T follicular helper cell (primary cell): ENCODE measurements around the gene GBP2.
"Not testable (repeated sequence)": the region's sequence is repeated elsewhere in the genome, so short reads cannot be mapped to it uniquely, and the experiment has no call there.

ENCODE experiments used
- DNase-seq: peaks from one replicate; pipeline ENCODE4 v3.0.0-alpha.2; 2020; ENCODE audit warnings: low read depth

GBP2 gene

GRCh38 chr1:89126602-89127565, 970 bp upstream of the GBP2 start:
- peak; percentile 53 for DNase-seq

GRCh38 chr1:89125240-89125912, 538 bp downstream of the GBP2 start:
- DNase-seq, result no peak

GRCh38 chr1:89121641-89122040, 4.3 kb downstream of the GBP2 start:
- no peak for DNase-seq

GRCh38 chr1:89114662-89115061, 11.3 kb downstream of the GBP2 start:
- DNase-seq, result no peak

GRCh38 chr1:89112871-89113613, 12.9 kb downstream of the GBP2 start:
- DNase-seq, result no peak

GRCh38 chr1:89104687-89105086, 21.2 kb downstream of the GBP2 start:
- DNase-seq, result no peak

GRCh38 chr1:89104147-89104546, 21.8 kb downstream of the GBP2 start:
- DNase-seq, result no peak

GRCh38 chr1:89102021-89102420, 23.9 kb downstream of the GBP2 start:
- DNase-seq, result no peak

- DNase-seq, result no peak
These were observed 25.5 kb downstream of the GBP2 start for GRCh38 chr1:89100412-89100811.

GRCh38 chr1:89098857-89099256, 27.1 kb downstream of the GBP2 start:
- DNase-seq, result no peak

GRCh38 chr1:89095737-89096136, 30.2 kb downstream of the GBP2 start:
- no peak for DNase-seq

- DNase-seq, result no peak
These were observed 36.0 kb downstream of the GBP2 start for GRCh38 chr1:89089962-89090361.

- no peak for DNase-seq
These were observed 37.3 kb downstream of the GBP2 start for GRCh38 chr1:89088572-89088971.

- no peak for DNase-seq
These were observed 38.7 kb downstream of the GBP2 start for GRCh38 chr1:89087241-89087640.

- peak; percentile 36 for DNase-seq
These were observed 40.1 kb downstream of the GBP2 start for GRCh38 chr1:89085781-89086180.

GRCh38 chr1:89081005-89081404, 44.9 kb downstream of the GBP2 start:
- DNase-seq, result no peak

GRCh38 chr1:89080068-89080467, 45.8 kb downstream of the GBP2 start:
- DNase-seq, result not testable (repeated sequence)

GRCh38 chr1:89072466-89073065, 53.3 kb downstream of the GBP2 start:
- not testable (repeated sequence) for DNase-seq

GRCh38 chr1:89070509-89070908, 55.4 kb downstream of the GBP2 start:
- no peak for DNase-seq

GRCh38 chr1:89069951-89070350, 56.0 kb downstream of the GBP2 start:
- DNase-seq, result no peak

- DNase-seq, result no peak
These were observed 57.6 kb downstream of the GBP2 start for GRCh38 chr1:89068291-89068690.
